K562 (cell line): ENCODE measurements around the gene ROM1. TPM values are rescaled to one million over a fixed set of nuclear protein-coding genes. Genes with fewer than 3 reads are reported as not detected.

Experiments
- ATF7 ChIP-seq: fragments of 450-650 bp; IDR thresholded peaks from 2 replicates; pipeline ENCODE4 v1.7.1; 2014; ENCODE audit warnings: mild to moderate bottlenecking, moderate library complexity
- CBX5 ChIP-seq: IDR thresholded peaks from 2 replicates; pipeline ENCODE4 v1.6.1; 2014; ENCODE audit warnings: low read depth, borderline replicate concordance
- LCOR ChIP-seq: sonication (generic); formaldehyde crosslinking; IDR thresholded peaks from 2 replicates; pipeline ENCODE4 v1.8.0; 2022; ENCODE audit warnings: mild to moderate bottlenecking, missing genetic modification reagents
- MGA ChIP-seq: fragments of 450-650 bp; IDR thresholded peaks from 2 replicates; pipeline ENCODE4 v1.6.1; 2016; ENCODE audit warnings: mild to moderate bottlenecking, moderate library complexity
- MITF ChIP-seq: IDR thresholded peaks from 2 replicates; pipeline ENCODE4 v1.6.1; 2014; ENCODE audit warnings: antibody characterized with exemption
- NCOA1 ChIP-seq: fragments of 450-650 bp; IDR thresholded peaks from 2 replicates; pipeline ENCODE4 v1.6.1; 2016; ENCODE audit warnings: low read depth
- NFIC ChIP-seq: fragments of 450-650 bp; IDR thresholded peaks from 2 replicates; pipeline ENCODE4 v1.6.1; 2017; ENCODE audit warnings: mild to moderate bottlenecking, inconsistent platforms
- NRF1 ChIP-seq, 2 experiments: fragments of 450-650 bp; IDR thresholded peaks in 1 of 2; conservative IDR thresholded peaks in 1 of 2; 2 replicates each; pipeline ENCODE4 v1.6.1; 2014; ENCODE audit warnings: mild to moderate bottlenecking in 2 of 2
- OTX1 ChIP-seq: fragments of 450-650 bp; formaldehyde crosslinking; IDR thresholded peaks from 2 replicates; pipeline ENCODE4 v1.4.0; 2022; ENCODE audit warnings: mild to moderate bottlenecking
- PKNOX1 ChIP-seq: fragments of 450-650 bp; IDR thresholded peaks from 2 replicates; pipeline ENCODE4 v1.6.1; 2016
- SNRNP70 ChIP-seq: fragments of 200-400 bp; formaldehyde crosslinking; optimal IDR thresholded peaks from 2 replicates; pipeline ENCODE3; 2017; ENCODE audit warnings: low read depth, low read length
- SUPT5H ChIP-seq: fragments of 450-650 bp; IDR thresholded peaks from 2 replicates; pipeline ENCODE4 v1.6.1; 2016
- TAF9B ChIP-seq: fragments of 450-650 bp; IDR thresholded peaks from 2 replicates; pipeline ENCODE4 v1.6.1; 2018; ENCODE audit warnings: mild to moderate bottlenecking; ENCODE audit not compliant: partially characterized antibody
- U2AF1 ChIP-seq: fragments of 200-400 bp; formaldehyde crosslinking; optimal IDR thresholded peaks from 2 replicates; pipeline ENCODE3; 2017; ENCODE audit warnings: mild to moderate bottlenecking, low read depth, low read length, moderate library complexity
- ZNF12 ChIP-seq: sonication (generic); formaldehyde crosslinking; IDR thresholded peaks from 2 replicates; pipeline ENCODE4 v1.4.0; 2020; ENCODE audit warnings: mild to moderate bottlenecking, missing genetic modification reagents
- polyA plus RNA-seq, 8 experiments: library from polyadenylated mRNA; depleted of rRNA in 4 of 8; stranded (reverse) in 5 of 8; unstranded in 3 of 8; fragments of >200 nt; fragmentation: Nextera tagmentation in 2 of 8; fragmentation: Illumina TruSeq in 1 of 8; extraction: Ambion mirVana in 2 of 8; extraction: Trizol in 1 of 8; gene quantifications; 2 replicates each; pipeline versions ENCODE4 v1.2.1 to v1.2.3, GENCODE V29; 2011 to 2014; ENCODE audit warnings: inconsistent platforms in 1 of 8, missing spikeins in 1 of 8
- total RNA-seq, 7 experiments: library from RNA; depleted of rRNA in 6 of 7; stranded (reverse); fragments of >200 nt in 6 of 7; fragmentation: Illumina TruSeq in 2 of 7; extraction: Trizol in 2 of 7; gene quantifications; 2 replicates each; pipeline versions ENCODE4 v1.2.1 to v1.2.3, GENCODE V29; 2011 to 2021; ENCODE audit warnings: low replicate concordance in 1 of 7

The ROM1 gene
- total and polyA plus RNA-seq, 9 of the 15 experiments (the other 6 are each of a cell fraction or from before 2014, with no cell fraction given) = 0.75 to 4.0 (median 2.6) TPM

GRCh38 chr11:62621567-62622470 is 8.8 kb downstream of the ROM1 start, which contains the start of gene B3GAT3 (continued):
- TF ChIP-seq ATF7 (peak; percentile 99), MITF (0 out of 2 replicates have a peak, but pooled peaks have one; percentile 26), NFIC (peak; percentile 60), LCOR (CRISPR knock-in tag) (peak; percentile 34; the same call in 1 of the 2 replicates), MGA (peak; percentile 92), ZNF12 (CRISPR knock-in tag) (no peak), SNRNP70 (no peak), SUPT5H (peak; percentile 74), NCOA1 (peak; percentile 82; the same call in 1 of the 2 replicates), U2AF1 (no peak), PKNOX1 (peak; percentile 65), CBX5 (no peak), NRF1 (conservative IDR thresholded peaks at IDR 0.05 in 1 of 2, IDR thresholded peaks at IDR 0.05 in 1 of 2) (peak; percentile 75 to 78), OTX1 (CRISPR knock-in tag) (0 out of 2 replicates have a peak, but pooled peaks have one; percentile 40), TAF9B (peak; percentile 85)
